GM12872 (cell line): Measurements from ENCODE around the gene FOXA2.

Experiments
- TF ChIP-seq, protein P1 (sequence below): IDR thresholded peaks from 3 replicates; pipeline ENCODE4 v1.5.1; 2011; ENCODE audit warnings: low read depth, mild to moderate bottlenecking, low read length, moderate library complexity; ENCODE audit not compliant: insufficient read depth

Gene FOXA2

DNA sequence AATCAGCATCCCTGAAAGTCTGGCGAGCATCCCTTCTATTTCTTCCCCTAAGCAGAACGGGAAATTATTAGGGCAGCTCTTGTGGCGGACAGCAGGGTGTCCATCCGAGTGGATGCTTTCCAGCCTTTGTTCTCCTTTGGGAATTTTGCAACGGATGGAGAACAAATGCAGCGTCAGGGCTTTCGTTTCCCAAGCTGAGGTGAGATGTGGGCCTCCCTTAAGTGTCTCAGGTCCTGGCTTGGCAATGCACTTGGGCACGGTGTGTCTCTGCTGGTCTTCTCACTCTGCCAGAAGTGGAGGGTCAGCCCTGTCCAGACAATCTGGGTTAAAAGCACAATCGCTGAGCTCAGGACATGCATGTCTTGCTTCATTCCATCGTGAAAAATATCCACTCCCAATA lies 43.5 kb downstream of the FOXA2 start:
- TF ChIP-seq, protein P1, sequence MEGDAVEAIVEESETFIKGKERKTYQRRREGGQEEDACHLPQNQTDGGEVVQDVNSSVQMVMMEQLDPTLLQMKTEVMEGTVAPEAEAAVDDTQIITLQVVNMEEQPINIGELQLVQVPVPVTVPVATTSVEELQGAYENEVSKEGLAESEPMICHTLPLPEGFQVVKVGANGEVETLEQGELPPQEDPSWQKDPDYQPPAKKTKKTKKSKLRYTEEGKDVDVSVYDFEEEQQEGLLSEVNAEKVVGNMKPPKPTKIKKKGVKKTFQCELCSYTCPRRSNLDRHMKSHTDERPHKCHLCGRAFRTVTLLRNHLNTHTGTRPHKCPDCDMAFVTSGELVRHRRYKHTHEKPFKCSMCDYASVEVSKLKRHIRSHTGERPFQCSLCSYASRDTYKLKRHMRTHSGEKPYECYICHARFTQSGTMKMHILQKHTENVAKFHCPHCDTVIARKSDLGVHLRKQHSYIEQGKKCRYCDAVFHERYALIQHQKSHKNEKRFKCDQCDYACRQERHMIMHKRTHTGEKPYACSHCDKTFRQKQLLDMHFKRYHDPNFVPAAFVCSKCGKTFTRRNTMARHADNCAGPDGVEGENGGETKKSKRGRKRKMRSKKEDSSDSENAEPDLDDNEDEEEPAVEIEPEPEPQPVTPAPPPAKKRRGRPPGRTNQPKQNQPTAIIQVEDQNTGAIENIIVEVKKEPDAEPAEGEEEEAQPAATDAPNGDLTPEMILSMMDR = no peak

GRCh38 chr20:22536956-22537756 lies 47.2 kb downstream of the FOXA2 start:
- TF ChIP-seq, protein P1 = no peak

GRCh38 chr20:22536141-22536828 lies 48.1 kb downstream of the FOXA2 start:
- TF ChIP-seq, protein P1 = no peak

- TF ChIP-seq, protein P1 = no peak
These were observed 48.9 kb downstream of the FOXA2 start for GRCh38 chr20:22535483-22535882.

DNA sequence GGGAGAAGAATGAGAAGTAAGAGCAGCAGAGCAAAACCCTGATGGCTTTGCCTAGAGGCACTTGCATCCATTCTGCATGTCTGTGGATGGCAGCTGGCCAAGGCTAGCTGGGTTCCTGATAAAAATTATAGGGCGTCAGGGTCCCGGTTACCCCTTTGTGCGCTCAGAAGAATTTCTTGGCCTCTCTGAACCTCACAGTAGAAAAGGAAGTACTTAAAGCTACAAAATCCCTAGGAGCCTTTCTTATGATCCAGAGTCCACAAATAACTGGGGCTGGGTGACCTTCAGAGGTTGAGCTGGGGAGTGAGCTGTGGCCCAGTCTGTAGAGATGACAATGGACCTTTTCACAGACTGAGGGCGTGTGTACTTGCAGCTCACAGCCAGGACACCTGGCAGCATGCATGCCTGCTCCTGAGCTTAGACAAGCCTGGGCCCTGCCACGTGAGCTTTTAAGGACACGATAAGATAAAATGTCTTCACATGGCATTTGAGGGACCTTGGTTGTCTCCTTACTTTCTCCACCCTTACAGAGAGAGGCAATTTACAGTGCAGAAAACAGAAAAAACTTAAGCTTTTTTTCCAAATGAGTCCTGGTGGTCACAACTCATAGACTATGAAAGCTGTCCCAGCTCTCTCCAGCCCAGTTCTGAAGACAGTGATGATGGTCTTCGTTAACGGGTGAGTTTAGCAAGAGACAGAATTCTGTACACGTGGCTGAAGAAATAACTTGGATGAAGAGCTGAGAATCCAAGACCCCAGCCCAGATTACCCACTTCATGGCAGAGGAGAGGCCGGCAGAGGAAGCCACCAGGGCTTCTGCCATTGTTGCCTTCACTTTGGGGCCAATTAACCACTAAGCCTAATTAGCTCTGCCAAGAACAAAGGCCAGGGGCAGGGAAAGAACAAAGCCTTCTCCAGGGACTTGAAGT lies 50.3 kb downstream of the FOXA2 start:
- TF ChIP-seq, protein P1 = no peak

- TF ChIP-seq, protein P1 = no peak
These were observed 51.8 kb downstream of the FOXA2 start for GRCh38 chr20:22532598-22532997.

- TF ChIP-seq, protein P1 = no peak
These were observed 52.6 kb downstream of the FOXA2 start for GRCh38 chr20:22531756-22532155.
